ENCODE measurements around the gene ERC2.

The ERC2 gene

GRCh38 chr3:55955891-55956477 is 512.3 kb downstream of the ERC2 start:
- H3K27me3 Mint-ChIP-seq (ENCODE audit: low read depth), result peaks cover 3% of the 10 kb centered on the region
- H3K27ac Mint-ChIP-seq, result peak overlapping the region in 2 of 3 experiments; percentile 40 to 43
- no peak for TF ChIP-seq CTCF (IDR thresholded peaks at IDR 0.05; ENCODE audit: unreplicated experiment in 3 of 3)
- peaks cover 44% of the 10 kb centered on the region for H3K4me1 Mint-ChIP-seq
- no peak overlapping the region for H3K4me3 Mint-ChIP-seq
- peaks cover 4% of the 10 kb centered on the region for H3K36me3 Mint-ChIP-seq (ENCODE audit: low read depth)
- no peaks in the 10 kb centered on the region for H3K9me3 Mint-ChIP-seq

GRCh38 chr3:55951388-55951787 is 516.9 kb downstream of the ERC2 start:
- Mint-ChIP-seq H3K9me3 (no peaks in the 10 kb centered on the region), H3K4me1 (peaks cover 57% of the 10 kb centered on the region), H3K4me3 (peak overlapping the region; percentile 7 to 48 (median 23)), H3K27ac (peak overlapping the region; percentile 79 to 98 (median 80)), H3K36me3 (ENCODE audit: low read depth) (no peaks in the 10 kb centered on the region), H3K27me3 (ENCODE audit: low read depth) (no peaks in the 10 kb centered on the region)
- no peak for TF ChIP-seq CTCF (IDR thresholded peaks at IDR 0.05; ENCODE audit: unreplicated experiment in 3 of 3)

DNA sequence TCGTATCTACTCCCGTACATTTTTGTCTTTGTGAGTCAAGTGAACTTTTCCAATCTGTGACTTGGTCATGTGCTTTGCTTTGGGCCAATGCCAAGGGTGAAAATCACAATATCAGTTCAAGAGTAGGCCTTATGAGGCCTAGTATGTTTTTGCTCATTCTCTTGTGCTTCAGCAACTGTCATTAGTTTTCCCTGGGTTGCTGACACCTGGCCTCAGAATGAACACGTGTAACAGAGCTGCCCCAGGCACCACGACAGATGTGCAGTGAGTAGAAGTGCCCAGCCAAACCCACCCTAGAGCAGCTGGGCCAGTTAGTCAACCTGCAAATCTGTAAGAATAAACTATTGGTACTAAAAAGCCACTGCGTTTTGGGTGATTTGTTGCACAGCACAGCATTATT is 520.9 kb downstream of the ERC2 start:
- no peaks in the 10 kb centered on the region for H3K27me3 Mint-ChIP-seq (ENCODE audit: low read depth)
- H3K9me3 Mint-ChIP-seq, result no peaks in the 10 kb centered on the region
- no peaks in the 10 kb centered on the region for H3K36me3 Mint-ChIP-seq (ENCODE audit: low read depth)
- H3K4me3 Mint-ChIP-seq, result no peak overlapping the region
- peak overlapping the region in 1 of 3 experiments; percentile 98 for H3K27ac Mint-ChIP-seq
- H3K4me1 Mint-ChIP-seq, result peaks cover 74% of the 10 kb centered on the region
- no peak for TF ChIP-seq CTCF (IDR thresholded peaks at IDR 0.05; ENCODE audit: unreplicated experiment in 3 of 3)

- Mint-ChIP-seq H3K27me3 (ENCODE audit: low read depth) (no peaks in the 10 kb centered on the region), H3K27ac (peak overlapping the region in 1 of 3 experiments; percentile 98), H3K4me3 (no peak overlapping the region), H3K4me1 (peaks cover 67% of the 10 kb centered on the region), H3K36me3 (ENCODE audit: low read depth) (no peaks in the 10 kb centered on the region), H3K9me3 (no peaks in the 10 kb centered on the region)
- TF ChIP-seq CTCF (IDR thresholded peaks at IDR 0.05; ENCODE audit: unreplicated experiment in 3 of 3), result no peak
These were observed 521.6 kb downstream of the ERC2 start for GRCh38 chr3:55946574-55947160.

- peaks cover 42% of the 10 kb centered on the region for H3K4me1 Mint-ChIP-seq
- no peak overlapping the region for H3K4me3 Mint-ChIP-seq
- H3K36me3 Mint-ChIP-seq (ENCODE audit: low read depth), result no peaks in the 10 kb centered on the region
- no peak overlapping the region for H3K27ac Mint-ChIP-seq
- H3K9me3 Mint-ChIP-seq, result no peaks in the 10 kb centered on the region
- no peak for TF ChIP-seq CTCF (IDR thresholded peaks at IDR 0.05; ENCODE audit: unreplicated experiment in 3 of 3)
- no peaks in the 10 kb centered on the region for H3K27me3 Mint-ChIP-seq (ENCODE audit: low read depth)
These were observed 525.4 kb downstream of the ERC2 start for GRCh38 chr3:55942868-55943267.

DNA sequence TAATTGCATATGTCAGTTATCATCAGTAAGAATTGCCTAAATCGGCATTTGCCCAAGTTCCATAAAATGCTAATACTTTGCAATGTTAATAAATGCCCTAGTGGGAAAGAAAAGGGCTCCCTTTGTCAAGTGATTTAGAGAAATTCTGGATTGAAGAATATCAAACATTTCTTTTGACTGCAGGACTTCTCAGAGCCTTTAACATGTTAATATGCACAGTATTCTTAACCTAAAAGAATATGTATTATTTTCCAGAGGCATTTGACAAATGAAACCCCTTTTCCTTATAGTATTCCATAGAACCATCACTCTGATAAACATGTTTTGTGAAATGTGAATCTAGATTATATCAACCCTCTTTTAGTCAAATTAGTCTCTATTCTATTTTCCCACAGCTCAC is 529.0 kb downstream of the ERC2 start:
- Mint-ChIP-seq H3K27me3 (ENCODE audit: low read depth) (no peaks in the 10 kb centered on the region), H3K4me1 (peaks cover 19% of the 10 kb centered on the region), H3K9me3 (no peaks in the 10 kb centered on the region), H3K4me3 (no peak overlapping the region), H3K36me3 (ENCODE audit: low read depth) (no peaks in the 10 kb centered on the region), H3K27ac (no peak overlapping the region)
- TF ChIP-seq CTCF (IDR thresholded peaks at IDR 0.05; ENCODE audit: unreplicated experiment in 3 of 3), result no peak
